GM21360 (cell line): ENCODE results near the gene KRTAP10-8.
"Not testable (repeated sequence)": the region's sequence is repeated elsewhere in the genome, so short reads cannot be mapped to it uniquely, and the experiment has no call there.

Experiments used
- ATAC-seq: cut with Tn5 transposase; IDR thresholded peaks from one replicate; pipeline ENCODE4 v1.9.1; 2021; ENCODE audit warnings: mild to moderate bottlenecking, moderate library complexity; ENCODE audit not compliant: unreplicated experiment

KRTAP10-8 gene

DNA sequence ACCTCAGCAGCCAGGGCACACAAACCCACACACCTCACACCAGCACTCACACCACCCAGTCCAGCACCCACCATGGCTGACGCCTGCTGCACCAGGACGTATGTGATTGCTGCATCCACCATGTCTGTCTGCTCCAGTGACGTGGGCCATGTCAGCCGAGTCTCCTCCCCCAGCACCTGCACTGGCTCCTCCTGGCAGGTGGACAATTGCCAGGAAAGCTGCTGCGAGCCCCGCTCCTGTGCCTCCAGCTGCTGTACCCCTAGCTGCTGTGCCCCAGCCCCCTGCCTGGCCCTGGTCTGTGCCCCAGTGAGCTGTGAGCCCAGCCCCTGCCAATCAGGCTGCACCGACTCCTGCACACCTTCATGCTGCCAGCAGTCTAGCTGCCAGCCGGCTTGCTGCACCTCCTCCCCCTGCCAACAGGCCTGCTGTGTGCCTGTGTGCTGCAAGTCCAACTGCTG, at the start of gene KRTAP10-8:
TSS of gene KRTAP10-8 (plus strand) at position 51 of the 458 bp plus-strand sequence. CDS start at position 73, 22 bp downstream.
- ATAC-seq = no peak

GRCh38 chr21:44564099-44564498, 47.8 kb upstream of the KRTAP10-8 start:
- no peak for ATAC-seq

- no peak for ATAC-seq
Observed at GRCh38 chr21:44564886-44565598, 46.8 kb upstream of the KRTAP10-8 start.

- ATAC-seq = no peak
Observed at GRCh38 chr21:44566403-44566802, 45.5 kb upstream of the KRTAP10-8 start.

DNA sequence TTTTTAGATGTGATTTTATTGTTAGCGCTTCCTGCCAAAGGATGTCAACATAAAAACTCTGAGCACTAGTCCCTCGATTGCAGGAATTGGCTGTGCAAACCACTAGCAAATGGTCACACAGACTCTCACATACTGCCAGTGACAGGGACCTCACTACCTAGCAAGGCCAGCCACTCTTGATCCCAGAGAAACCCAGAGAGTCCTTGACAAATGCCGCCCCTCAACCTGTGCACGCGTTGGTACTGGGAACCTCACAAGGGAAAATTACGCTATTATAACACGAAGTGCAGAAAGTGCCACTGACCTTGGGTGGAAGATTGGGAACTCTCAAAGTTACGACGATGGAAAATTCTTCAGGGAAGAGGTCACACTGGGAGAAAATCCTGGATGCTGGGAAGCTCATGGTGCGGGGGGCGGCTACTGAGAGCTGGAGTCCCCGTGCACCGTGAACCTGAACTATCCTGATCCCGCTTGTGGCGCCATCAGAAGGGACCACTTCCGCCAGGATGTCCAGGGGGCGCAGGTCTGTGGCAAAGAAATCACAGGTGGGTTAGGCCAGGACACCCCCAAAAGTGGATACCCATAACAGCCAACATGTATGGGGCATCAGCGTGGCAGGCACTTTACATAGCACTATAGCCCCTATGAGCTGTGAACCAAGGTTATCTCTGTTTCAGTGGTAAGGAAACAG, 44.3 kb upstream of the KRTAP10-8 start:
- no peak for ATAC-seq

DNA sequence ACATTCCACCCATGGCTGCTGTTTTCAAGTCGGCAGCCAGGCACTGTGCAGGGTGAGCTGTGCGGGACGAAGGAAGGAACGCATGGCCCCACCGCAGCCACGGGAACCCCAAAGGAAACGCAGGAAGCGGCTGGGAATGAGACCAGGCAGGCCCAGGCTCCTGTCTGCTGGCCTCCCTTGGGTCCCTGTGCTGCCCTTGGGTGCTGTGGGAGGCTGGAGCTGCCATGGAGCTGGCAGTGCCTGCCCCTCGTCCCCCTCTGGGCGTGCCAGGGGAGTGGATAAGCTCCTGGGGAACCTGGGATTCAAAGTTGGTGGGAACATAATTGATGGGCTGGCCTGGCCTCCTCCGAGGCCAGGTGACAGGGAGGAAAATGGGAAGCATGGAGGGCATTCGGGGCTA, 43.6 kb upstream of the KRTAP10-8 start:
- ATAC-seq = no peak

GRCh38 chr21:44568667-44569556, 43.0 kb upstream of the KRTAP10-8 start:
- no peak for ATAC-seq

GRCh38 chr21:44569861-44570517, 41.9 kb upstream of the KRTAP10-8 start:
- ATAC-seq = no peak

GRCh38 chr21:44571296-44571695, 40.6 kb upstream of the KRTAP10-8 start:
- no peak for ATAC-seq

DNA sequence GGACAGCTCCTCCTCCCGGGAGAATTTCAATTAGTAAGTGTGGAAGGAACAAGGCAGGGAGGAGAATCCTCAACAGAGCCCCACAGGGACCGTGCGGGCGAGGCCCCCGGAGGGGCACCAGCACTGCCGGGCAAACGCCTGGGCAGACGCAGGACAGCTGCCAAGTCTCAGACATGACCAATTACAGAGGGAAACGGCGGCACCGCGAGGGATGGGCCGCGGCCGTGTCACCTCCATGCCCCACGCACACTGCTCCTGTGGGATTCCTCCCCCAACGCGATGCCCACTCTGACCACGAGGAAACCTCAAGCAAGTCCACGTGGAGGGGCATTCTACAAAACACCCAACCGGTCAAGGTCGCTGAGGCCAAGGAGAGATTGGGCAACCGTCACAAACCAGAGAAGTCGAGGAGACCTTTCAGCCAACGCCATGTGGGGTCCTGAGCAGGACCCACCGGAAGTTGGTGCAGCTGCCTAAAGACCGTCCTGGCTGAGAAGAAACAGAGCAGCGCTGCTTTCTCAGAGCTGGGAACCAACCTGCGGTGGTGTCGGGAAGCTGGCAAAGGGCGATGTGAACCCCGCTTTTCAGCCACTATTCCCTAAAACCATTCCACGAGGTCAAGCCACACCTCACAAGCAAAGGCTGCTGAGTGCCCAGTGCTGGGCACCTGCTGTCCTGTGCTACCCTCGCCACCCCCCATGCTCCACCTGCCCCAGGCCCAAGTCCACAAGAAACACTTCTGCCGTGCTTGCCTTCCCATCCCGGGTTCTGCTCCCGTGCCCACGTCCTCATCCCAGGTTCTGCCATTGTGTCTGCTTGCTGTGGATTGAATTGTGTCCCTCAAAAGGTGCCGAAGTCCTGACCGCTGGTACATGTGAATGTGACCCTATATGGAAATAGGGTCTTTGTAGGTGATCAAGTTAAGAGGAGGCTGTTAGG, 39.8 kb upstream of the KRTAP10-8 start:
- no peak for ATAC-seq

- ATAC-seq = no peak
Observed at GRCh38 chr21:44572959-44573583, 38.8 kb upstream of the KRTAP10-8 start.

GRCh38 chr21:44573630-44574456, 38.0 kb upstream of the KRTAP10-8 start, which contains the start of gene KRTAP10-4:
Gene KRTAP10-4, plus strand, starts transcription at chr21:44573729. Its CDS starts 30 bp downstream, at chr21:44573759.
- not testable (repeated sequence) for ATAC-seq

DNA sequence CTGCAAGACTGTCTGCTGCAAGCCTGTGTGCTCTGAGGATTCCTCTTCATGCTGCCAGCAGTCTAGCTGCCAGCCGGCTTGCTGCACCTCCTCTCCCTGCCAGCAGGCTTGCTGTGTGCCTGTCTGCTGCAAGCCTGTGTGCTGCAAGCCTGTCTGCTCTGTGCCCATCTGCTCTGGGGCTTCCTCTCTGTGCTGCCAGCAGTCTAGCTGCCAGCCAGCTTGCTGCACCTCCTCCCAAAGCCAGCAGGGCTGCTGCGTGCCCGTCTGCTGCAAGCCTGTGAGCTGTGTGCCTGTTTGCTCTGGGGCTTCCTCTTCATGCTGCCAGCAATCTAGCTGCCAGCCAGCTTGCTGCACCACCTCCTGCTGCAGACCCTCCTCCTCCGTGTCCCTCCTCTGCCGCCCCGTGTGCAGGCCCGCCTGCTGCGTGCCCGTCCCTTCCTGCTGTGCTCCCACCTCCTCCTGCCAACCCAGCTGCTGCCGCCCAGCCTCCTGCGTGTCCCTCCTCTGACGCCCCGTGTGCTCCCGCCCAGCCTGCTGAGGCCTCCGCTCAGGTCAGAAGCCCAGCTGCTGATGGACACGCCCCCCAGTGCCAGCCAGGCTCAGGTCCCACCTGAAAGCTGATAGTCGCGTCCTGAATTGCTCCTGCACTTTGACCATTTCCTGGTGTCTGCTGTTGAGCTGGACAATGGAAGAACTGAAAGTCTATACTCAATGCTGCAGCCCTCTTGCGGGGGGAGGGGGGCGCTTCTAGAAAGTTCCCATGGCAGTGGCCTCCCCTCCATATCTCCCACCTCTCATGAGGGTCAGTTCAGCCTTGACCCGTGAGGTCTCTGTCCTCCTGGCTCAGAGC, 37.2 kb upstream of the KRTAP10-8 start:
- no peak for ATAC-seq

GRCh38 chr21:44575307-44576024, 36.4 kb upstream of the KRTAP10-8 start:
- ATAC-seq = no peak

DNA sequence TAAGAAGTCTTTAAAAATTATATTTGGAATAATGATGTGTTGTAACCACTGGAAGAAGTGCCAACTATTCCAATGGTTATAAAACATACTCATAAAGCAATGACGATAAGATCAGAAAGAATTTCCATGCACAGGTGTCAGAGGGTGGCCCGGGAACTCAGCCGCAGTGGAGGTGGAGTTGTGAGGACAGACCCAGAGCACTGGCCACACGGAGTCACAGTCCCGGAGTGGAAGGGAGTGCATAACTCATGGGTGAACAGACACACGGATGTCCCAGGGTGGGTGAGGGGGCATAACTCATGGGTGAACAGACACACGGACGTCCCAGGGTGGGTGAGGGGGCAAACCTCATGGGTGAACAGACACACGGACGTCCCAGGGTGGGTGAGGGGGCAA, 35.9 kb upstream of the KRTAP10-8 start:
- ATAC-seq = no peak

GRCh38 chr21:44578371-44579055, 33.4 kb upstream of the KRTAP10-8 start:
- ATAC-seq = no peak
